ENCODE results near the gene TENM4.

Gene TENM4

DNA sequence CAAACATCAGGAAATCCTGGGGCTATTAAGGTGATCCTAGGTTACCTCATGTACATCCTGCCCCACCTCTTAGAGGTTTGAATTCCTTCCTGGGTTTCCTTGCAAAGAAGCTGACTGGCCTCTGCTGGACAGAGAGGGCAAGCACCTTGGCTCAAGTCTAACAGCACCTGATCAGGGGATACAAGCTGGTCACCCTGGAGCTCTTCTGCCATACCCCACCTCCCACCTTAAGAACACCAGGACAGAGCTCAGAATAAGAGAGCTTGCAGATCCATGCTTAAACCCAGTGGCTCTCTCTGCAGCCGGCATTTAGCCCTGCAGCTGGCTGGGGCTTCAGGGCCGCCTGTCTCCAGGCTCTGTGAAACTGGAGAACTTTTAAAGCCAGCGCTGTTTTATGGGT lies 479.6 kb downstream of the TENM4 start (continued):
- TF ChIP-seq ZNF341 (tag by site-specific recombination; IDR thresholded peaks at IDR 0.05; ENCODE audit: low read depth): no peak
- no peak for TF ChIP-seq ZNF596 (tag by site-specific recombination; IDR thresholded peaks at IDR 0.05)
- TF ChIP-seq ZNF654 (tag by site-specific recombination; IDR thresholded peaks at IDR 0.05; ENCODE audit: low read depth): peak; percentile 37; the same call in 1 of the 2 replicates

DNA sequence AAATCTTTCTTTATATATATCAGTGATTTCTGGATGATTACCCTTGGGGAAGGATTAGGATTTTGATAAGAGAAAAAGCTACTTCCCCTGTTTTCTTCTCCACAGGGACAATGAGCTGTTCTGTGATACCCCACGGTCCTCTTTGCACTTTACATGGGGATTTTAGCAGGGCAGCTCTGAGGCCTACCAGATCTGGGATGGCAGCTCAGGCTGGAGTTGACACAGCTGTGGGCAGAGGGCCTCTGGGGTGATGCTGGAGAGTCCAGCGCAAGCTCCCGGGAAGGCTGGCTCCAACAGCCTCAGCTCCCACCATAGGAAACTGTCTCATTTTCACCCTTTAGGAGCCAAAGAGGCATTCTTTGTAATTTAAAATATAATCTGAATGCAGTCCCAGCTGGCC lies 482.4 kb downstream of the TENM4 start:
- H3K9me3 ChIP-seq (ENCODE audit: control insufficient read depth, insufficient read depth, low read depth, low read length): no peaks in the 10 kb centered on the region
- CTCF ChIA-PET: interaction anchor here (1.0 to 1.3 kb wide), 3 partner anchors 159 to 311 kb away, joined by 3 read pairs; no protein-coding TSS in a partner anchor
- no peaks in the 10 kb centered on the region for H3K4me1 ChIP-seq (ENCODE audit: control insufficient read depth, insufficient read depth, low read length)
- no peak overlapping the region for H3K27ac ChIP-seq (ENCODE audit: extremely low read depth, low read depth, low read length)
- no peak for TF ChIP-seq ZNF621 (tag by site-specific recombination; IDR thresholded peaks at IDR 0.05)
- no peak for TF ChIP-seq ZNF302 (tag by site-specific recombination; IDR thresholded peaks at IDR 0.05; ENCODE audit: low read depth)
- TF ChIP-seq, protein P1, sequence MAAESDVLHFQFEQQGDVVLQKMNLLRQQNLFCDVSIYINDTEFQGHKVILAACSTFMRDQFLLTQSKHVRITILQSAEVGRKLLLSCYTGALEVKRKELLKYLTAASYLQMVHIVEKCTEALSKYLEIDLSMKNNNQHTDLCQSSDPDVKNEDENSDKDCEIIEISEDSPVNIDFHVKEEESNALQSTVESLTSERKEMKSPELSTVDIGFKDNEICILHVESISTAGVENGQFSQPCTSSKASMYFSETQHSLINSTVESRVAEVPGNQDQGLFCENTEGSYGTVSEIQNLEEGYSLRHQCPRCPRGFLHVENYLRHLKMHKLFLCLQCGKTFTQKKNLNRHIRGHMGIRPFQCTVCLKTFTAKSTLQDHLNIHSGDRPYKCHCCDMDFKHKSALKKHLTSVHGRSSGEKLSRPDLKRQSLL (tag by site-specific recombination; IDR thresholded peaks at IDR 0.05): no peak
- TF ChIP-seq ZNF629 (tag by site-specific recombination; IDR thresholded peaks at IDR 0.05): no peak
- no peak for TF ChIP-seq SETDB1 (IDR thresholded peaks at IDR 0.05; ENCODE audit: insufficient read length, low read length)
- TF ChIP-seq ZNF426 (tag by site-specific recombination; IDR thresholded peaks at IDR 0.05): no peak
- no peak for TF ChIP-seq ZNF174 (tag by site-specific recombination; IDR thresholded peaks at IDR 0.05)
- H3K4me3 ChIP-seq (ENCODE audit: low read depth, low read length): no peak overlapping the region
- POLR2A ChIA-PET: no interaction called here
- no peaks in the 10 kb centered on the region for H3K36me3 ChIP-seq (ENCODE audit: control insufficient read depth in 2 of 2, insufficient read depth in 1 of 2, low read length in 2 of 2)

DNA sequence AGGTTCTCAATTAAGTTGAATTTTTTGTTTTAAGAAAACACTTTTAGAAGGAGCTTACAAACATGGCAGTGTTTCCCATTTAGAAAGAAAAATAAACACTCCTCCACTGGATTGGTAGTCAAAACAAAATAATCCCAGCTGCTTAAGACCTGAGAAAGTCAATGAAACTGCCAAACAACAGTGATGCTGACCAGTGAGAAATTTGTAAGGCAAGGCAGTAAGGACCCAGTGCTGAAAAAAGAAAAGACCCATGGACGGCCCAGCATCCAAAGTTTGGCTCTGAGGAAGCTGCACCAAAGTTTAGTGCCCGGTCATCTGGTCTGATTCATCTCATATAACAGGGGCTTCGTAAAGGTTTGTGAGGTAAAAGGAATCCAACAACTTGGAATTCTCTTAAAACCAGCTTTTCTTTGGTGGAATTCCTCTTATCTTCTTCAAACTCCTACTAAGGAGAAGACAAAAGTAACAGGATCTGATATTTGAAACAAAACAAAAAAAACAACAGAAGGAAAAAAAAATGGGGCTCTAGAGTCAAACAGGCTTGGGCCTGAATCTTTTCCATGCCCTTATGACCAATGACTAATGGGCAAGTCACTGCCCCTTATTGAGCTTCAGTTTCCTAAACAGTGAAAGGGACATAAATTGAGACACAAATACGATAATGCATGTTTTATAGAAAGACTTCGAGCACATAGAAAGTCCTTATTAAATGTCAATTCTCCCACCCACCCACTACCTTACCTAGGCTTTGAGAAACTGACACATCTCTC lies 483.2 kb downstream of the TENM4 start:
- no peak overlapping the region for H3K4me3 ChIP-seq (ENCODE audit: low read depth, low read length)
- H3K4me1 ChIP-seq (ENCODE audit: control insufficient read depth, insufficient read depth, low read length): no peaks in the 10 kb centered on the region
- no peaks in the 10 kb centered on the region for H3K36me3 ChIP-seq (ENCODE audit: control insufficient read depth in 2 of 2, insufficient read depth in 1 of 2, low read length in 2 of 2)
- H3K27ac ChIP-seq (ENCODE audit: extremely low read depth, low read depth, low read length): no peak overlapping the region
- CTCF ChIA-PET: interaction anchor here (0.7 to 1.3 kb wide), 3 partner anchors 158 to 696 kb away, joined by 3 read pairs; no protein-coding TSS in a partner anchor
- POLR2A ChIA-PET: no interaction called here
- H3K9me3 ChIP-seq (ENCODE audit: control insufficient read depth, insufficient read depth, low read depth, low read length): no peaks in the 10 kb centered on the region
- TF ChIP-seq ZNF121 (tag by site-specific recombination; IDR thresholded peaks at IDR 0.05) (no peak), HOXC10 (CRISPR knock-in tag; IDR thresholded peaks at IDR 0.05) (no peak), SP2 (tag by site-specific recombination; IDR thresholded peaks at IDR 0.05) (no peak), MZF1 (tag by site-specific recombination; IDR thresholded peaks at IDR 0.05; ENCODE audit: borderline replicate concordance) (no peak), ZNF626 (tag by site-specific recombination; IDR thresholded peaks at IDR 0.05) (no peak), ZNF157 (tag by site-specific recombination; IDR thresholded peaks at IDR 0.05) (no peak), ZNF629 (tag by site-specific recombination; IDR thresholded peaks at IDR 0.05) (no peak), ZNF391 (tag by site-specific recombination; IDR thresholded peaks at IDR 0.05; ENCODE audit: borderline replicate concordance, low read depth) (no peak), GLIS2 (tag by site-specific recombination; IDR thresholded peaks at IDR 0.05) (no peak), ZFP41 (tag by site-specific recombination; IDR thresholded peaks at IDR 0.05; ENCODE audit: borderline replicate concordance) (no peak), ZNF561 (tag by site-specific recombination; IDR thresholded peaks at IDR 0.05; ENCODE audit: borderline replicate concordance) (no peak)
- TF ChIP-seq, protein P2, sequence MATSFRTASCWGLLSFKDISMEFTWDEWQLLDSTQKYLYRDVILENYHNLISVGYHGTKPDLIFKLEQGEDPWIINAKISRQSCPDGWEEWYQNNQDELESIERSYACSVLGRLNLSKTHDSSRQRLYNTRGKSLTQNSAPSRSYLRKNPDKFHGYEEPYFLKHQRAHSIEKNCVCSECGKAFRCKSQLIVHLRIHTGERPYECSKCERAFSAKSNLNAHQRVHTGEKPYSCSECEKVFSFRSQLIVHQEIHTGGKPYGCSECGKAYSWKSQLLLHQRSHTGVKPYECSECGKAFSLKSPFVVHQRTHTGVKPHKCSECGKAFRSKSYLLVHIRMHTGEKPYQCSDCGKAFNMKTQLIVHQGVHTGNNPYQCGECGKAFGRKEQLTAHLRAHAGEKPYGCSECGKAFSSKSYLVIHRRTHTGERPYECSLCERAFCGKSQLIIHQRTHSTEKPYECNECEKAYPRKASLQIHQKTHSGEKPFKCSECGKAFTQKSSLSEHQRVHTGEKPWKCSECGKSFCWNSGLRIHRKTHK (tag by site-specific recombination; IDR thresholded peaks at IDR 0.05): no peak
- TF ChIP-seq, protein P3, sequence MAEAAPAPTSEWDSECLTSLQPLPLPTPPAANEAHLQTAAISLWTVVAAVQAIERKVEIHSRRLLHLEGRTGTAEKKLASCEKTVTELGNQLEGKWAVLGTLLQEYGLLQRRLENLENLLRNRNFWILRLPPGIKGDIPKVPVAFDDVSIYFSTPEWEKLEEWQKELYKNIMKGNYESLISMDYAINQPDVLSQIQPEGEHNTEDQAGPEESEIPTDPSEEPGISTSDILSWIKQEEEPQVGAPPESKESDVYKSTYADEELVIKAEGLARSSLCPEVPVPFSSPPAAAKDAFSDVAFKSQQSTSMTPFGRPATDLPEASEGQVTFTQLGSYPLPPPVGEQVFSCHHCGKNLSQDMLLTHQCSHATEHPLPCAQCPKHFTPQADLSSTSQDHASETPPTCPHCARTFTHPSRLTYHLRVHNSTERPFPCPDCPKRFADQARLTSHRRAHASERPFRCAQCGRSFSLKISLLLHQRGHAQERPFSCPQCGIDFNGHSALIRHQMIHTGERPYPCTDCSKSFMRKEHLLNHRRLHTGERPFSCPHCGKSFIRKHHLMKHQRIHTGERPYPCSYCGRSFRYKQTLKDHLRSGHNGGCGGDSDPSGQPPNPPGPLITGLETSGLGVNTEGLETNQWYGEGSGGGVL (tag by site-specific recombination; IDR thresholded peaks at IDR 0.05): no peak
- TF ChIP-seq, protein P4, sequence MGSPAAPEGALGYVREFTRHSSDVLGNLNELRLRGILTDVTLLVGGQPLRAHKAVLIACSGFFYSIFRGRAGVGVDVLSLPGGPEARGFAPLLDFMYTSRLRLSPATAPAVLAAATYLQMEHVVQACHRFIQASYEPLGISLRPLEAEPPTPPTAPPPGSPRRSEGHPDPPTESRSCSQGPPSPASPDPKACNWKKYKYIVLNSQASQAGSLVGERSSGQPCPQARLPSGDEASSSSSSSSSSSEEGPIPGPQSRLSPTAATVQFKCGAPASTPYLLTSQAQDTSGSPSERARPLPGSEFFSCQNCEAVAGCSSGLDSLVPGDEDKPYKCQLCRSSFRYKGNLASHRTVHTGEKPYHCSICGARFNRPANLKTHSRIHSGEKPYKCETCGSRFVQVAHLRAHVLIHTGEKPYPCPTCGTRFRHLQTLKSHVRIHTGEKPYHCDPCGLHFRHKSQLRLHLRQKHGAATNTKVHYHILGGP (tag by site-specific recombination; IDR thresholded peaks at IDR 0.05): no peak
- TF ChIP-seq, protein P5, sequence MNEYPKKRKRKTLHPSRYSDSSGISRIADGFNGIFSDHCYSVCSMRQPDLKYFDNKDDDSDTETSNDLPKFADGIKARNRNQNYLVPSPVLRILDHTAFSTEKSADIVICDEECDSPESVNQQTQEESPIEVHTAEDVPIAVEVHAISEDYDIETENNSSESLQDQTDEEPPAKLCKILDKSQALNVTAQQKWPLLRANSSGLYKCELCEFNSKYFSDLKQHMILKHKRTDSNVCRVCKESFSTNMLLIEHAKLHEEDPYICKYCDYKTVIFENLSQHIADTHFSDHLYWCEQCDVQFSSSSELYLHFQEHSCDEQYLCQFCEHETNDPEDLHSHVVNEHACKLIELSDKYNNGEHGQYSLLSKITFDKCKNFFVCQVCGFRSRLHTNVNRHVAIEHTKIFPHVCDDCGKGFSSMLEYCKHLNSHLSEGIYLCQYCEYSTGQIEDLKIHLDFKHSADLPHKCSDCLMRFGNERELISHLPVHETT (tag by site-specific recombination; IDR thresholded peaks at IDR 0.05): no peak
- TF ChIP-seq, protein P6, sequence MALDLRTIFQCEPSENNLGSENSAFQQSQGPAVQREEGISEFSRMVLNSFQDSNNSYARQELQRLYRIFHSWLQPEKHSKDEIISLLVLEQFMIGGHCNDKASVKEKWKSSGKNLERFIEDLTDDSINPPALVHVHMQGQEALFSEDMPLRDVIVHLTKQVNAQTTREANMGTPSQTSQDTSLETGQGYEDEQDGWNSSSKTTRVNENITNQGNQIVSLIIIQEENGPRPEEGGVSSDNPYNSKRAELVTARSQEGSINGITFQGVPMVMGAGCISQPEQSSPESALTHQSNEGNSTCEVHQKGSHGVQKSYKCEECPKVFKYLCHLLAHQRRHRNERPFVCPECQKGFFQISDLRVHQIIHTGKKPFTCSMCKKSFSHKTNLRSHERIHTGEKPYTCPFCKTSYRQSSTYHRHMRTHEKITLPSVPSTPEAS (tag by site-specific recombination; IDR thresholded peaks at IDR 0.05): no peak
